Erythroblast (primary cell): Measurements from ENCODE around the gene HAUS7.

Experiments used
- GATA1 ChIP-seq: IDR thresholded peaks from 2 replicates; pipeline ENCODE4 v1.6.1; 2011; ENCODE audit warnings: low read depth, mild to moderate bottlenecking, control low read depth, low read length, moderate library complexity
- POLR2A ChIP-seq: IDR thresholded peaks from 2 replicates; pipeline ENCODE4 v1.6.1; 2011; ENCODE audit warnings: mild to moderate bottlenecking, low read length

DNA sequence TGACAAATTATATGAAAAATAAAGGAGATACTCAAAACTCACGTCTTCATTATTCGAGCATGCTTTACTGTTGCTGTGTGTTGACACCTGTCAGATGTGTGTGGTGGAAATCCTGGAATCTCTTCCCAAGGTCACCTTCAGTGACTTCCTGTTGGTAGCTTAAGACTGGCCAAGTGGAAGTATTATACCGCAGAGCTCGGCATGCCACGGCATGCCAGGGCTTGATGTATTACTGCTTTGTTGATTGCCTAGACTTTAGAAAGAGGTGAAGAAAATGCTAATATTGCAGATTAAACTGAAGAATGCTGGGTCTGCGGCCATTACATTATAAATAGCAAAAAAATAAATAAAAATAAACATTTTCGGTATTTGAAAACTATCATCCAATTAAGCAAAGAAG lies 29.1 kb downstream of the HAUS7 start:
- TF ChIP-seq POLR2A = no peak
- TF ChIP-seq GATA1 = no peak
